Measurements from ENCODE around the gene ANO10. TPM values are rescaled to one million over a fixed set of nuclear protein-coding genes. Genes with fewer than 3 reads are reported as not detected.

The ANO10 gene
- total RNA-seq, 3 donors from 2014 or later, result 27.4 to 31.8 (median 28.5) TPM

DNA sequence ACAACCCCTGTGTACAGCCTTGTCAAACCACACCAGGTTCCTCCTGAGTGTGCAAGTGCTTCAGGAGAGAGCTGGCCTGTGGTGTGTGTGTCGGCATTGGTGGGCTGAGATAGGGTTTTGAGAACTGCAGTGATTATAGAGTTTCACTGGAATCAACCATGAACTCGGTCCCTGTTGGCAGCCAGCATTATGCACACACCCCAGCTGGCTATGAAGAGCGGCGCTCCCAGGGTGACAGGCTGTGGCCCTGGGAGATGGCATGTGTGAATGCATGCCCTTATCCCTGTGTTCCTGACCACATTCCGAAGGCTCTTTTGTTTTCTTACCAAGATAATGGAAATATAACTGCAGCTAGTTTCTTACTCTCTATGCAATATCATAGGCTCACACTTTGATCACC is 233.6 kb downstream of the ANO10 start:
- Histone ChIP-seq H3K27me3 (no peaks in the 10 kb centered on the region), H3K4me3 (no peak overlapping the region), H3K36me3 (no peaks in the 10 kb centered on the region), H3K4me1 (no peaks in the 10 kb centered on the region), H3K27ac (no peak overlapping the region), H3K9me3 (peaks cover 0 to 4% of the 10 kb centered on the region in 2 donors)
- TF ChIP-seq POLR2A (IDR thresholded peaks at IDR 0.05) (no peak), POLR2AphosphoS5 (IDR thresholded peaks at IDR 0.05) (no peak)
- TF ChIP-seq, protein P1, sequence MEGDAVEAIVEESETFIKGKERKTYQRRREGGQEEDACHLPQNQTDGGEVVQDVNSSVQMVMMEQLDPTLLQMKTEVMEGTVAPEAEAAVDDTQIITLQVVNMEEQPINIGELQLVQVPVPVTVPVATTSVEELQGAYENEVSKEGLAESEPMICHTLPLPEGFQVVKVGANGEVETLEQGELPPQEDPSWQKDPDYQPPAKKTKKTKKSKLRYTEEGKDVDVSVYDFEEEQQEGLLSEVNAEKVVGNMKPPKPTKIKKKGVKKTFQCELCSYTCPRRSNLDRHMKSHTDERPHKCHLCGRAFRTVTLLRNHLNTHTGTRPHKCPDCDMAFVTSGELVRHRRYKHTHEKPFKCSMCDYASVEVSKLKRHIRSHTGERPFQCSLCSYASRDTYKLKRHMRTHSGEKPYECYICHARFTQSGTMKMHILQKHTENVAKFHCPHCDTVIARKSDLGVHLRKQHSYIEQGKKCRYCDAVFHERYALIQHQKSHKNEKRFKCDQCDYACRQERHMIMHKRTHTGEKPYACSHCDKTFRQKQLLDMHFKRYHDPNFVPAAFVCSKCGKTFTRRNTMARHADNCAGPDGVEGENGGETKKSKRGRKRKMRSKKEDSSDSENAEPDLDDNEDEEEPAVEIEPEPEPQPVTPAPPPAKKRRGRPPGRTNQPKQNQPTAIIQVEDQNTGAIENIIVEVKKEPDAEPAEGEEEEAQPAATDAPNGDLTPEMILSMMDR (IDR thresholded peaks at IDR 0.05), result no peak
- intact Hi-C loops (cut with DNase I; ENCODE audit: low total_unique reads), result no loop called here
- no peak for DNase-seq (ENCODE audit: low spot score in 2 of 2)

- Histone ChIP-seq H3K27me3 (no peaks in the 10 kb centered on the region), H3K36me3 (no peaks in the 10 kb centered on the region), H3K9me3 (peaks cover 0 to under 1% of the 10 kb centered on the region in 2 donors), H3K4me3 (no peak overlapping the region), H3K4me1 (no peaks in the 10 kb centered on the region), H3K27ac (peak overlapping the region in 1 of 2 donors; percentile 39)
- no peak for DNase-seq (ENCODE audit: low spot score in 2 of 2)
- intact Hi-C loops (cut with DNase I; ENCODE audit: low total_unique reads), result no loop called here
- TF ChIP-seq POLR2AphosphoS5 (IDR thresholded peaks at IDR 0.05) (no peak), POLR2A (IDR thresholded peaks at IDR 0.05) (no peak)
- TF ChIP-seq, protein P1 (IDR thresholded peaks at IDR 0.05), result no peak
Measured at GRCh38 chr3:43379343-43379742, 242.5 kb downstream of the ANO10 start.

DNA sequence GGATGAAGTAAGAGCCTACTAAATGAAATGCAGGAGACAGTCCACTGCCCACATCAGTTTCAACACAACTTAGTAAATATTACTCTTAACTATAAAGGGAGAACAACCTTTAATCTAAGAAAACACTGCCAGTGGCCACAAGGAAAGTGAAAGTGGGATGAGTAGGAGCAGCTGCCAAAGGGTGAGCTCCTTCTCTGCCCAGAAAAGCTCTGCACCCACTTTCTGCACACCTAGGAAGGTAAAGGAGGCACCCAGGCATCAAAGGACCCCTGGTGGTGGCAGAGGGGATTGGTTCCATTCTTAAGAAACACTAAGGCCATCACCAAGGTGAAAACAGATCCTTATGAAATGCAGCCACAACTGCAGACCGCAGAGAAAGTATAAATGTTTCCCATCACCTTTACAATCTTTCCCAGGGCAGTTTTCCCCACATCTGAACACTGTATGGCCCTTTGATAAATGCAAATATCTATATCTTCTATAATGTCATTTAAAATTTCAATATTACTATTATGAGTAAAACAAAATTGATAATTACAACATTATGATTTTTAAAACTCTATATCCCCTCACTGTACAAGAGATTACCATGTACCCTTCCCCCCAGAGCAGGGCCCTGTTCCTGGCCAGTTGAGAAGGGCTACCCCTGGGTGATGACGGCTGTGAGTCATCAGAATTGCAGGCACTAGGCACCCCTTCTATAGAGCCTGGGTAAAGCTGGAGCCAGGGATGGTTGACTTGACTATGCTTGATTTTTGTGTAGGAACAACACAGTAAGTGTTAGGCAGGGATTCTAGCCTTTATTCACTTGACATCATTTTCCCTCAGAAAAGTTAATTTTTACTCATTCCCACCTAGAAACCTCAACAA is 243.5 kb downstream of the ANO10 start:
- no peaks in the 10 kb centered on the region for H3K4me1 ChIP-seq
- no peaks in the 10 kb centered on the region for H3K36me3 ChIP-seq
- H3K4me3 ChIP-seq, result no peak overlapping the region
- no peaks in the 10 kb centered on the region for H3K9me3 ChIP-seq
- no peak overlapping the region for H3K27ac ChIP-seq
- no peaks in the 10 kb centered on the region for H3K27me3 ChIP-seq
- intact Hi-C loops (cut with DNase I; ENCODE audit: low total_unique reads), result no loop called here
- TF ChIP-seq, protein P1 (IDR thresholded peaks at IDR 0.05), result peak in 2 of 3 donors; percentile 49 to 57
- no peak for TF ChIP-seq POLR2A (IDR thresholded peaks at IDR 0.05)
- no peak for DNase-seq (ENCODE audit: low spot score in 2 of 2)

DNA sequence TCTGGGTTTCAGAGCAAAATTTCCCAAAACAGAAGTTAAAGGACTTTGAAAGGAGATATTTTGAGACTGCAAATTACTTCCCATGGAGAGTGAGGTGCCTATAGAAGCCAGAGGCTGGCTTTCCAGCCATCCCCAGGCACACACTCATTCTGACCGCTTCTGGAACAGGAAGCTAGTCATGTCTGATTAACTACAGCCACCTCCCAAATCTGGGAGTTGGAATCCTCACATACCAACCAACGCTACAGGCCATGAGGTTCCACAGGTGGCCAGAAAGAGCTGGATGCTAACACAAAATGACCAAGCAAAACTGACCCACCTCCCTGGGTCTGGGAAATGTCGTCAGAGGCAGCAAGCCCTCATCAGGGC is 248.3 kb downstream of the ANO10 start:
- no peak overlapping the region for H3K27ac ChIP-seq
- no peak for DNase-seq (ENCODE audit: low spot score in 2 of 2)
- no peaks in the 10 kb centered on the region for H3K27me3 ChIP-seq
- H3K9me3 ChIP-seq, result no peaks in the 10 kb centered on the region
- H3K36me3 ChIP-seq, result no peaks in the 10 kb centered on the region
- intact Hi-C loops (cut with DNase I; ENCODE audit: low total_unique reads), result no loop called here
- TF ChIP-seq POLR2AphosphoS5 (IDR thresholded peaks at IDR 0.05), result no peak
- no peak for TF ChIP-seq POLR2A (IDR thresholded peaks at IDR 0.05)
- TF ChIP-seq, protein P1 (IDR thresholded peaks at IDR 0.05), result no peak
- no peak overlapping the region for H3K4me3 ChIP-seq
- H3K4me1 ChIP-seq, result no peaks in the 10 kb centered on the region

GRCh38 chr3:43372809-43373559 is 248.8 kb downstream of the ANO10 start:
- intact Hi-C loops (cut with DNase I; ENCODE audit: low total_unique reads), result no loop called here
- no peaks in the 10 kb centered on the region for H3K4me1 ChIP-seq
- H3K4me3 ChIP-seq, result no peak overlapping the region
- no peak for DNase-seq (ENCODE audit: low spot score in 2 of 2)
- TF ChIP-seq, protein P1 (IDR thresholded peaks at IDR 0.05), result no peak
- TF ChIP-seq POLR2A (IDR thresholded peaks at IDR 0.05) (no peak), POLR2AphosphoS5 (IDR thresholded peaks at IDR 0.05) (no peak)
- H3K27me3 ChIP-seq, result no peaks in the 10 kb centered on the region
- no peaks in the 10 kb centered on the region for H3K36me3 ChIP-seq
- H3K27ac ChIP-seq, result no peak overlapping the region
- H3K9me3 ChIP-seq, result no peaks in the 10 kb centered on the region
